Activated CD4-positive, alpha-beta T cell treated with anti-CD3 and anti-CD28 coated beads, Interleukin-2, amount 10 ng/mL, durations not matched to agents 7 days and 5 days (primary cell): Measurements from ENCODE around the gene FOCAD. TPM values are rescaled to one million over a fixed set of nuclear protein-coding genes. Genes with fewer than 3 reads are reported as not detected.

Experiments used
- CTCF ChIA-PET: fragments of 350-600 bp; sonication (Branson Sonifier 250); formaldehyde crosslinking; loops from one replicate; lab custom pipeline; 2021; ENCODE audit warnings: antibody characterized with exemption; lab: Charles Lee
- POLR2A ChIA-PET: fragments of 350-600 bp; sonication (Branson Sonifier 250); formaldehyde crosslinking; loops from one replicate; lab custom pipeline; 2021; ENCODE audit warnings: antibody characterized with exemption; lab: Charles Lee
- DNase-seq: peaks from one replicate; pipeline ENCODE4 v3.0.0-alpha.2; 2020
- H3K27ac Mint-ChIP-seq: one replicate; pipeline ENCODE4 v1.8.0; 2021; ENCODE audit warnings: mild to moderate bottlenecking, moderate library complexity, mixed read lengths
- H3K27me3 Mint-ChIP-seq: one replicate; pipeline ENCODE4 v1.8.0; 2021; ENCODE audit warnings: mixed read lengths
- H3K36me3 Mint-ChIP-seq: one replicate; pipeline ENCODE4 v1.8.0; 2021; ENCODE audit warnings: low read depth, mixed read lengths
- H3K4me1 Mint-ChIP-seq: one replicate; pipeline ENCODE4 v1.8.0; 2021; ENCODE audit warnings: mixed read lengths
- H3K4me3 Mint-ChIP-seq: one replicate; pipeline ENCODE4 v1.8.0; 2021; ENCODE audit warnings: mild to moderate bottlenecking, moderate library complexity, mixed read lengths
- H3K9me3 Mint-ChIP-seq: one replicate; pipeline ENCODE4 v1.8.0; 2021; ENCODE audit warnings: mixed read lengths
- total RNA-seq, 2 experiments: library from RNA; stranded (reverse); gene quantifications; one replicate each; pipeline ENCODE4 v1.2.3, GENCODE V29; 2021

Gene FOCAD
- total RNA-seq, 2 experiments from 2014 or later = 31.4 to 32.1 TPM

GRCh38 chr9:20784196-20784595 lies 100.1 kb downstream of the FOCAD start:
- CTCF ChIA-PET = no interaction called here
- DNase-seq = no peak
- Mint-ChIP-seq H3K36me3 (peaks cover 4% of the 10 kb centered on the region), H3K4me3 (no peak overlapping the region), H3K27ac (no peak overlapping the region), H3K4me1 (no peaks in the 10 kb centered on the region), H3K27me3 (no peaks in the 10 kb centered on the region), H3K9me3 (no peaks in the 10 kb centered on the region)
- POLR2A ChIA-PET = no interaction called here

DNA sequence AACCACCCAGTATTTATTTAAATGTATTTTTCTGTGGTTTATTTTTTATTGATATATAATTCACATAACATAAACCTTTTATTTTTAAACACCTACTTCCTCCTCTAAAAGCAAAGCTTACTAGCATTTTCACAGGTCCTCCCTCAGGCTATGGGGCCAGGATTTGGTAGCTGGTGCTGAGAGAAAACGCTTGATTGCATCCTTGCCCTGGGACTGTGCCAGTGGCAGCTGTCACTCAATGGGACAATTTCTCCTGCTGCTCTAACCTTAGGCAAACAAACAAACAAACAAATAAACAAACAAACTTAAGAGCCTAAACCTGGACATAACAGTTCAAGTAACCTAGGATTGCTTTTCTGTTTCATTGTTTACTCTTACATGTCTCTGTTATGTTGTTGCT lies 102.7 kb downstream of the FOCAD start:
- H3K4me1 Mint-ChIP-seq = peaks cover 2% of the 10 kb centered on the region
- H3K27ac Mint-ChIP-seq = no peak overlapping the region
- H3K4me3 Mint-ChIP-seq = no peak overlapping the region
- DNase-seq = no peak
- no peaks in the 10 kb centered on the region for H3K9me3 Mint-ChIP-seq
- CTCF ChIA-PET = no interaction called here
- peaks cover 18% of the 10 kb centered on the region for H3K36me3 Mint-ChIP-seq
- H3K27me3 Mint-ChIP-seq = no peaks in the 10 kb centered on the region
- POLR2A ChIA-PET = no interaction called here

- Mint-ChIP-seq H3K27me3 (no peaks in the 10 kb centered on the region), H3K27ac (no peak overlapping the region), H3K4me3 (no peak overlapping the region), H3K4me1 (peaks cover 2% of the 10 kb centered on the region), H3K36me3 (peaks cover 18% of the 10 kb centered on the region), H3K9me3 (no peaks in the 10 kb centered on the region)
- POLR2A ChIA-PET = no interaction called here
- CTCF ChIA-PET = interaction anchor here (1.3 kb wide), 1 partner anchor 19 kb away, joined by 3 read pairs; no protein-coding TSS in a partner anchor
- DNase-seq = no peak
These were observed 104.7 kb downstream of the FOCAD start for GRCh38 chr9:20788526-20789451.

DNA sequence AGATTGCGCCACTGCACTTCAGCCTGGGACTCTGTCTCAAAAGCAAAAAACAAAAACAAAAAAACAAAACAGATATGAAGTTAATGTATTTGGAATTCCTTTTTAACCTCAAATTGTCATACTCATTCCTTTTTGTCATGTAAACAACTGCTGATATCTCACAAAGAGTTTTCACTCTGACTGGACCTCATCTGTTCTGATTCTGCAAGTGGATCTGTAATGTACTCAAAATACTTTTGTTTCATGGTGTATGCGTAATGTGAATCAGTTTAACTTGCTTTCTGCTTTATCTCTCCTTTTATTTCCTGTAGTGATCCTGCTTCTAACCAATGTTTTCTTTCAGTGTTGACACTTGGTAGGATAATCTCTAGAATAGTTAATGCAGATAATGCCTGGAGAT lies 106.7 kb downstream of the FOCAD start:
- peaks cover 2% of the 10 kb centered on the region for H3K9me3 Mint-ChIP-seq
- no peak overlapping the region for H3K4me3 Mint-ChIP-seq
- no peaks in the 10 kb centered on the region for H3K27me3 Mint-ChIP-seq
- CTCF ChIA-PET = no interaction called here
- peaks cover 19% of the 10 kb centered on the region for H3K36me3 Mint-ChIP-seq
- POLR2A ChIA-PET = no interaction called here
- H3K4me1 Mint-ChIP-seq = peaks cover 2% of the 10 kb centered on the region
- no peak for DNase-seq
- H3K27ac Mint-ChIP-seq = no peak overlapping the region

GRCh38 chr9:20791682-20792081 lies 107.6 kb downstream of the FOCAD start:
- H3K4me3 Mint-ChIP-seq = no peak overlapping the region
- CTCF ChIA-PET = no interaction called here

GRCh38 chr9:20804489-20805250 lies 120.6 kb downstream of the FOCAD start:
- Mint-ChIP-seq H3K9me3 (no peaks in the 10 kb centered on the region), H3K27ac (no peak overlapping the region), H3K4me3 (no peak overlapping the region), H3K27me3 (no peaks in the 10 kb centered on the region), H3K36me3 (peaks cover 5% of the 10 kb centered on the region), H3K4me1 (no peaks in the 10 kb centered on the region)
- ChIA-PET CTCF (no interaction called here), POLR2A (interaction anchor here (0.7 kb wide), 1 partner anchor 707 kb away, joined by 4 read pairs; no protein-coding TSS in a partner anchor)
- DNase-seq = no peak

More at GRCh38 chr9:20791682-20792081, 107.6 kb downstream of the FOCAD start:
- POLR2A ChIA-PET = no interaction called here
- Mint-ChIP-seq H3K27ac (no peak overlapping the region), H3K9me3 (peaks cover 2% of the 10 kb centered on the region), H3K27me3 (no peaks in the 10 kb centered on the region), H3K36me3 (peaks cover 24% of the 10 kb centered on the region), H3K4me1 (peaks cover 2% of the 10 kb centered on the region)
- no peak for DNase-seq

- ChIA-PET CTCF (no interaction called here), POLR2A (no interaction called here)
- H3K9me3 Mint-ChIP-seq = no peaks in the 10 kb centered on the region
- no peaks in the 10 kb centered on the region for H3K4me1 Mint-ChIP-seq
- no peak overlapping the region for H3K4me3 Mint-ChIP-seq
- no peaks in the 10 kb centered on the region for H3K27me3 Mint-ChIP-seq
- H3K27ac Mint-ChIP-seq = no peak overlapping the region
- no peak for DNase-seq
- H3K36me3 Mint-ChIP-seq = no peaks in the 10 kb centered on the region
These were observed 121.7 kb downstream of the FOCAD start for GRCh38 chr9:20805766-20806165.

- H3K9me3 Mint-ChIP-seq = no peaks in the 10 kb centered on the region
- no peaks in the 10 kb centered on the region for H3K27me3 Mint-ChIP-seq
- H3K36me3 Mint-ChIP-seq = no peaks in the 10 kb centered on the region
- no peak overlapping the region for H3K4me3 Mint-ChIP-seq
- POLR2A ChIA-PET = no interaction called here
- no peak for DNase-seq
- CTCF ChIA-PET = interaction anchor here (0.6 to 1.3 kb wide), 5 partner anchors 19 to 933 kb away, joined by 3 to 5 read pairs (median 4); no protein-coding TSS in a partner anchor
- H3K4me1 Mint-ChIP-seq = no peaks in the 10 kb centered on the region
- no peak overlapping the region for H3K27ac Mint-ChIP-seq
These were observed 123.9 kb downstream of the FOCAD start for GRCh38 chr9:20808002-20808401.

GRCh38 chr9:20811872-20812271 lies 127.8 kb downstream of the FOCAD start:
- POLR2A ChIA-PET = no interaction called here
- no peaks in the 10 kb centered on the region for H3K36me3 Mint-ChIP-seq
- no peak for DNase-seq
- no peak overlapping the region for H3K27ac Mint-ChIP-seq
- no peaks in the 10 kb centered on the region for H3K9me3 Mint-ChIP-seq
- CTCF ChIA-PET = no interaction called here
- H3K4me3 Mint-ChIP-seq = no peak overlapping the region
- no peaks in the 10 kb centered on the region for H3K4me1 Mint-ChIP-seq
- no peaks in the 10 kb centered on the region for H3K27me3 Mint-ChIP-seq

DNA sequence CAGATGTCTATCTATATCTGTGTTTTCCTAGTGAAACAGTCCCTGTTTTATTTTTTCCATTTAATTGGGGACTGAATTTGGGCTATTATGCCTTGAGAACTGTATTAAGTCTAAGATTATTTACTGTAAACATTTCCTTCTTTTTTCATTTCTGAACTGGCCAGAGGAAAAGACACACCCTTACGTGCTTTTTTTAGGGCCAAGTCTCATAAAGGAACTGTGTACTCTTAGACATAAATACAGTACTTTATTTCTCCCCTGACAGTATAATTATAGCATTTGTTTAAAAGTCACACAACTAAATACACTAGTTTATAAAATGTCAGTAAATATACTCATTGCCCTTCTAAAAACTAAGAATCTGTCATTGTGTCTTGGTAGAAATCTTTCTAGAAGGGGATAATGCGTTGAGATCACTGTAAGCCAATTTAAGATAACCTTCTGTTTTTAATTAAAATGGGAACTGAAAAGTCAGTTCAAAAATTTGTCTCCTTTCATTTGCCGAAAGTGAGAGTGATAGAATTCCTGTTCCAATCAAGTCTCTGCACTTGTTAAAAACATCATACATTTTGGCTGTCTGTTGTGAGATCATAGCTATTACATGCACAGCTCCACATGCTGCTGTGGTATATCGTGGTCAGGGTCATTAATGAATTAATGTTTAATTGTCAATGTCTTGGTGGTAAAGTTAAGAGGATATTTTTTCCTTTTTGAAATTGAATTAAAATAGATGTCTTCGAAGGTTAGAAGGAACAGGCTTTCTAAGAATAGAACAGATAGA lies 132.1 kb downstream of the FOCAD start:
- H3K4me1 Mint-ChIP-seq = no peaks in the 10 kb centered on the region
- ChIA-PET CTCF (no interaction called here), POLR2A (no interaction called here)
- no peaks in the 10 kb centered on the region for H3K27me3 Mint-ChIP-seq
- no peak for DNase-seq
- H3K9me3 Mint-ChIP-seq = no peaks in the 10 kb centered on the region
- H3K4me3 Mint-ChIP-seq = no peak overlapping the region
- H3K27ac Mint-ChIP-seq = no peak overlapping the region
- H3K36me3 Mint-ChIP-seq = peaks cover 6% of the 10 kb centered on the region

DNA sequence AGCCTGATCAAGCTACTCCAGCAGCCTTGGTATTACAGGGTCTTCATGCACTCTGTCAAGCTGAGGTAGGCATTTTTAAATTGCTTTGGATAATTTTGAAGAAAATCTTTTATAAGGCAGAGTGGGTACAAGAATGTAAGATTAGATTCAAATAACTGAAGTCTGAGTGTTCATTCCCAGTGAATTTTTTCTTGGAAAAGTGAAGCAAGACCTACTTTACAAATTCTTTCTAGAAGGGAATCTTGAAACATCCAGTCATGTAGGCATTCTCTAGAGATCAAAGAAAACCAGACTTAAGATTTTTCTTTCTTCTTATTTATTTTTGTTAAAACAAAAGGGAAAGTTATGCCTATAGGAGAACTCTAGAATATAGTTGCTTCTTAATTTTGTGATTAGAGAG lies 139.0 kb downstream of the FOCAD start:
- POLR2A ChIA-PET = no interaction called here
- Mint-ChIP-seq H3K9me3 (peaks cover 2% of the 10 kb centered on the region), H3K4me3 (no peak overlapping the region), H3K27me3 (no peaks in the 10 kb centered on the region), H3K27ac (no peak overlapping the region), H3K36me3 (peaks cover 15% of the 10 kb centered on the region), H3K4me1 (no peaks in the 10 kb centered on the region)
- CTCF ChIA-PET = no interaction called here
- DNase-seq = no peak

DNA sequence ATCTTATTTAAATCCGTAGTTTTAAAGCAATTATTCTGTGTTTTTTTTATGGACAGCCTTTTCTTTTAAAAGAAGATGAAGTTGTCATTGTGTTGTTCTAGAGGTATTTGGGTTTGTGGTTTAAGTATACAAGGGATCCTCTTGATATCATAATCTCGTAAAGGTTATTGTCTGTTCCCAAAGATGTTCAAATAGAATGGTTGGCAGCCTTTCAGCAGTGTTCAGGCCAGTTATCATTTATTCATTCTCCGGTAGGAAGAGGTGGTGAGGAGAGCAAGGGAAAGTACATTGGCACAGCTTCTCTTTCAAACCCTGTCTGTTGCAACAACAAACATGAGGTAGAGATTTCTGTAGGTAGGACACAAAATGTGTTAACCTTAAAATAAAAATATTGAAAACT lies 147.0 kb downstream of the FOCAD start:
- no peak overlapping the region for H3K27ac Mint-ChIP-seq
- H3K27me3 Mint-ChIP-seq = no peaks in the 10 kb centered on the region
- H3K36me3 Mint-ChIP-seq = peaks cover 15% of the 10 kb centered on the region
- POLR2A ChIA-PET = no interaction called here
- H3K9me3 Mint-ChIP-seq = peaks cover 6% of the 10 kb centered on the region
- CTCF ChIA-PET = no interaction called here
- H3K4me3 Mint-ChIP-seq = no peak overlapping the region
- no peak for DNase-seq
- no peaks in the 10 kb centered on the region for H3K4me1 Mint-ChIP-seq
